ENCODE results near the gene AIFM3. TPM values are rescaled to one million over a fixed set of nuclear protein-coding genes. Genes with fewer than 3 reads are reported as not detected.

Gene AIFM3
- total and polyA plus RNA-seq, 3 experiments from 2014 or later, result 0.16 to 0.33 TPM; not detected in 1

- no peaks in the 10 kb centered on the region for H3K27me3 Mint-ChIP-seq
- Histone ChIP-seq H3K4me3 (ENCODE audit: low read length) (peak overlapping the region; percentile 67), H3K27me3 (ENCODE audit: insufficient read depth, low read length, poor library complexity, severe bottlenecking) (peaks cover 2% of the 10 kb centered on the region), H3K36me3 (ENCODE audit: insufficient read depth, low read length) (peaks cover 10% of the 10 kb centered on the region), H3K27ac (ENCODE audit: low read depth, low read length) (peak overlapping the region; percentile 93), H3K9me3 (ENCODE audit: low read length) (peaks cover 9% of the 10 kb centered on the region), H3K4me1 (ENCODE audit: insufficient read depth, low read length) (peaks cover 25% of the 10 kb centered on the region)
- peak overlapping the region; percentile 86 to 96 (median 94) for H3K4me3 Mint-ChIP-seq
- H3K36me3 Mint-ChIP-seq, result peaks cover 0 to 27% (median 0%) of the 10 kb centered on the region in 3 donors
- H3K27ac Mint-ChIP-seq, result peak overlapping the region; percentile 85 to 98 (median 92)
- POLR2A ChIA-PET, result interaction anchor here (1.5 to 1.8 kb wide), 2 partner anchors 18 to 21 kb away, joined by 7 to 9 read pairs; partner anchors contain the start of gene THAP7
- no peaks in the 10 kb centered on the region for H3K9me3 Mint-ChIP-seq
- H3K4me1 Mint-ChIP-seq, result peaks cover 32 to 51% (median 36%) of the 10 kb centered on the region in 3 donors
- no peak for DNase-seq
- CTCF ChIA-PET, result interaction anchor here (0.9 to 2.0 kb wide), 5 partner anchors 9 to 261 kb away, joined by 3 to 5 read pairs (median 3); no protein-coding TSS in a partner anchor
Measured at GRCh38 chr22:20980938-20981722, 14.1 kb downstream of the AIFM3 start.

- peak; percentile 51 to 72 (median 65) for DNase-seq
- Mint-ChIP-seq H3K36me3 (peaks cover 0 to 35% (median 3%) of the 10 kb centered on the region in 3 donors), H3K27ac (peak within 1 kb of the TSS; percentile 86 to 98 (median 93)), H3K4me3 (peak within 1 kb of the TSS; percentile 86 to 96 (median 94)), H3K27me3 (no peaks in the 10 kb centered on the region), H3K4me1 (peaks cover 35 to 51% (median 36%) of the 10 kb centered on the region in 3 donors), H3K9me3 (no peaks in the 10 kb centered on the region)
- Histone ChIP-seq H3K27me3 (ENCODE audit: insufficient read depth, low read length, poor library complexity, severe bottlenecking) (no peaks in the 10 kb centered on the region), H3K4me1 (ENCODE audit: insufficient read depth, low read length) (peaks cover 25% of the 10 kb centered on the region), H3K9me3 (ENCODE audit: low read length) (peaks cover 9% of the 10 kb centered on the region), H3K27ac (ENCODE audit: low read depth, low read length) (peak within 1 kb of the TSS; percentile 93), H3K4me3 (ENCODE audit: low read length) (peak within 1 kb of the TSS; percentile 67), H3K36me3 (ENCODE audit: insufficient read depth, low read length) (peaks cover 10% of the 10 kb centered on the region)
- CTCF ChIA-PET, result interaction anchor here (0.6 to 2.0 kb wide), 7 partner anchors 9 to 121 kb away, joined by 3 to 5 read pairs (median 4); no protein-coding TSS in a partner anchor
- POLR2A ChIA-PET, result interaction anchor here (0.6 to 1.8 kb wide), 4 partner anchors 17 to 22 kb away, joined by 3 to 9 read pairs (median 6); partner anchors contain the start of gene THAP7
Measured at GRCh38 chr22:20981787-20982562, 14.9 kb downstream of the AIFM3 start, which contains the start of gene LZTR1. LZTR1 (plus strand) TSS chr22:20982297; CDS start chr22:20982372, 75 bp downstream.

GRCh38 chr22:20982563-20982882, 15.5 kb downstream of the AIFM3 start:
- H3K4me1 Mint-ChIP-seq, result peaks cover 35 to 51% (median 36%) of the 10 kb centered on the region in 3 donors
- no peaks in the 10 kb centered on the region for H3K27me3 Mint-ChIP-seq
- peak overlapping the region; percentile 93 for H3K27ac ChIP-seq (ENCODE audit: low read depth, low read length)
- peak overlapping the region; percentile 81 to 95 (median 93) for H3K27ac Mint-ChIP-seq
- no peaks in the 10 kb centered on the region for H3K9me3 Mint-ChIP-seq
- DNase-seq, result no peak
- peak overlapping the region; percentile 67 for H3K4me3 ChIP-seq (ENCODE audit: low read length)
- peak overlapping the region; percentile 86 to 96 (median 94) for H3K4me3 Mint-ChIP-seq
- H3K27me3 ChIP-seq (ENCODE audit: insufficient read depth, low read length, poor library complexity, severe bottlenecking), result no peaks in the 10 kb centered on the region
- peaks cover 25% of the 10 kb centered on the region for H3K4me1 ChIP-seq (ENCODE audit: insufficient read depth, low read length)
- H3K36me3 Mint-ChIP-seq, result peaks cover 0 to 37% (median 3%) of the 10 kb centered on the region in 3 donors
- CTCF ChIA-PET, result interaction anchor here (0.6 to 2.0 kb wide), 7 partner anchors 8 to 120 kb away, joined by 3 to 5 read pairs (median 4); no protein-coding TSS in a partner anchor
- POLR2A ChIA-PET, result interaction anchor here (0.6 to 1.8 kb wide), 4 partner anchors 16 to 23 kb away, joined by 3 to 9 read pairs (median 6); partner anchors contain the start of gene THAP7
- H3K36me3 ChIP-seq (ENCODE audit: insufficient read depth, low read length), result peaks cover 10% of the 10 kb centered on the region
- H3K9me3 ChIP-seq (ENCODE audit: low read length), result peaks cover 9% of the 10 kb centered on the region

GRCh38 chr22:20983081-20983771, 16.2 kb downstream of the AIFM3 start:
- POLR2A ChIA-PET, result no interaction called here
- CTCF ChIA-PET, result interaction anchor here (2.0 kb wide), 1 partner anchor 119 kb away, joined by 5 read pairs; no protein-coding TSS in a partner anchor
- peak overlapping the region; percentile 86 to 96 (median 94) for H3K4me3 Mint-ChIP-seq
- Histone ChIP-seq H3K9me3 (ENCODE audit: low read length) (peaks cover 9% of the 10 kb centered on the region), H3K27ac (ENCODE audit: low read depth, low read length) (peak overlapping the region; percentile 93), H3K36me3 (ENCODE audit: insufficient read depth, low read length) (peaks cover 10% of the 10 kb centered on the region), H3K4me3 (ENCODE audit: low read length) (peak overlapping the region; percentile 67), H3K4me1 (ENCODE audit: insufficient read depth, low read length) (peaks cover 25% of the 10 kb centered on the region), H3K27me3 (ENCODE audit: insufficient read depth, low read length, poor library complexity, severe bottlenecking) (no peaks in the 10 kb centered on the region)
- H3K36me3 Mint-ChIP-seq, result peaks cover 0 to 44% (median 5%) of the 10 kb centered on the region in 3 donors
- no peak for DNase-seq
- H3K4me1 Mint-ChIP-seq, result peaks cover 35 to 51% (median 36%) of the 10 kb centered on the region in 3 donors
- no peaks in the 10 kb centered on the region for H3K27me3 Mint-ChIP-seq
- peak overlapping the region; percentile 81 to 95 (median 93) for H3K27ac Mint-ChIP-seq
- H3K9me3 Mint-ChIP-seq, result no peaks in the 10 kb centered on the region

- Mint-ChIP-seq H3K4me3 (no peak overlapping the region), H3K9me3 (no peaks in the 10 kb centered on the region), H3K4me1 (peaks cover 27 to 41% (median 30%) of the 10 kb centered on the region in 3 donors), H3K36me3 (peaks cover 0 to 57% (median 5%) of the 10 kb centered on the region in 3 donors), H3K27ac (no peak overlapping the region), H3K27me3 (peaks cover 0 to 1% of the 10 kb centered on the region in 2 donors)
- H3K27ac ChIP-seq (ENCODE audit: low read depth, low read length), result no peak overlapping the region
- H3K9me3 ChIP-seq (ENCODE audit: low read length), result no peaks in the 10 kb centered on the region
- DNase-seq, result no peak
- ChIA-PET CTCF (no interaction called here), POLR2A (no interaction called here)
- H3K4me1 ChIP-seq (ENCODE audit: insufficient read depth, low read length), result peaks cover 24% of the 10 kb centered on the region
- H3K27me3 ChIP-seq (ENCODE audit: insufficient read depth, low read length, poor library complexity, severe bottlenecking), result no peaks in the 10 kb centered on the region
- peaks cover 10% of the 10 kb centered on the region for H3K36me3 ChIP-seq (ENCODE audit: insufficient read depth, low read length)
- H3K4me3 ChIP-seq (ENCODE audit: low read length), result no peak overlapping the region
Measured at GRCh38 chr22:20985720-20986119, 18.7 kb downstream of the AIFM3 start.

GRCh38 chr22:20986365-20986764, 19.3 kb downstream of the AIFM3 start:
- H3K27ac ChIP-seq (ENCODE audit: low read depth, low read length), result no peak overlapping the region
- H3K27me3 ChIP-seq (ENCODE audit: insufficient read depth, low read length, poor library complexity, severe bottlenecking), result no peaks in the 10 kb centered on the region
- Mint-ChIP-seq H3K36me3 (peaks cover 0 to 63% (median 5%) of the 10 kb centered on the region in 3 donors), H3K4me1 (peaks cover 24 to 34% (median 26%) of the 10 kb centered on the region in 3 donors), H3K4me3 (peak overlapping the region in 1 of 7 donors; percentile 4), H3K9me3 (no peaks in the 10 kb centered on the region), H3K27me3 (peaks cover 0 to 1% of the 10 kb centered on the region in 2 donors), H3K27ac (peak overlapping the region in 2 of 8 donors; percentile 0 to 11)
- DNase-seq, result no peak
- peaks cover 18% of the 10 kb centered on the region for H3K4me1 ChIP-seq (ENCODE audit: insufficient read depth, low read length)
- CTCF ChIA-PET, result no interaction called here
- H3K4me3 ChIP-seq (ENCODE audit: low read length), result no peak overlapping the region
- H3K9me3 ChIP-seq (ENCODE audit: low read length), result no peaks in the 10 kb centered on the region
- H3K36me3 ChIP-seq (ENCODE audit: insufficient read depth, low read length), result peaks cover 10% of the 10 kb centered on the region
- POLR2A ChIA-PET, result no interaction called here

GRCh38 chr22:20987375-20987774, 20.3 kb downstream of the AIFM3 start:
- no peak overlapping the region for H3K4me3 ChIP-seq (ENCODE audit: low read length)
- peaks cover 15% of the 10 kb centered on the region for H3K4me1 ChIP-seq (ENCODE audit: insufficient read depth, low read length)
- DNase-seq, result no peak
- Mint-ChIP-seq H3K9me3 (no peaks in the 10 kb centered on the region), H3K36me3 (peaks cover 0 to 67% (median 5%) of the 10 kb centered on the region in 3 donors), H3K27me3 (peaks cover 0 to 1% of the 10 kb centered on the region in 2 donors), H3K27ac (peak overlapping the region in 1 of 8 donors; percentile 84), H3K4me3 (no peak overlapping the region), H3K4me1 (peaks cover 20 to 29% (median 24%) of the 10 kb centered on the region in 3 donors)
- H3K9me3 ChIP-seq (ENCODE audit: low read length), result no peaks in the 10 kb centered on the region
- ChIA-PET CTCF (no interaction called here), POLR2A (no interaction called here)
- no peak overlapping the region for H3K27ac ChIP-seq (ENCODE audit: low read depth, low read length)
- H3K36me3 ChIP-seq (ENCODE audit: insufficient read depth, low read length), result peaks cover 10% of the 10 kb centered on the region
- no peaks in the 10 kb centered on the region for H3K27me3 ChIP-seq (ENCODE audit: insufficient read depth, low read length, poor library complexity, severe bottlenecking)
